Activated naive CD4-positive, alpha-beta T cell treated with anti-CD3 and anti-CD28 coated beads, Interleukin-2, amount 10 ng/mL, durations not matched to agents 7 days and 5 days (primary cell): ENCODE measurements around the gene MED10.
A peak's percentile ranks its signal among the peaks of the same experiment; 100 is the strongest.

Experiments
- CTCF ChIA-PET: fragments of 350-600 bp; sonication (Branson Sonifier 250); formaldehyde crosslinking; loops from one replicate; lab custom pipeline; 2021; ENCODE audit warnings: antibody characterized with exemption; lab: Charles Lee
- DNase-seq: peaks from one replicate; pipeline ENCODE4 v3.0.0-alpha.2; 2020
- H3K27ac Mint-ChIP-seq: one replicate; pipeline ENCODE4 v1.8.0; 2021; ENCODE audit warnings: mild to moderate bottlenecking, moderate library complexity, mixed read lengths
- H3K27me3 Mint-ChIP-seq: one replicate; pipeline ENCODE4 v1.8.0; 2021; ENCODE audit warnings: mild to moderate bottlenecking, mixed read lengths
- H3K36me3 Mint-ChIP-seq: one replicate; pipeline ENCODE4 v1.8.0; 2021; ENCODE audit warnings: mixed read lengths
- H3K4me1 Mint-ChIP-seq: one replicate; pipeline ENCODE4 v1.8.0; 2021; ENCODE audit warnings: mixed read lengths
- H3K4me3 Mint-ChIP-seq: one replicate; pipeline ENCODE4 v1.8.0; 2021; ENCODE audit warnings: mild to moderate bottlenecking, moderate library complexity, mixed read lengths
- H3K9me3 Mint-ChIP-seq: one replicate; pipeline ENCODE4 v1.8.0; 2021; ENCODE audit warnings: mixed read lengths

The MED10 gene

GRCh38 chr5:6377905-6378765 is at the start of gene MED10:
MED10 (minus strand) TSS chr5:6378547; CDS start chr5:6378483, 64 bp downstream.
- CTCF ChIA-PET: no interaction called here
- peak within 1 kb of the TSS; percentile 98 for H3K27ac Mint-ChIP-seq
- no peaks in the 10 kb centered on the region for H3K9me3 Mint-ChIP-seq
- no peaks in the 10 kb centered on the region for H3K27me3 Mint-ChIP-seq
- H3K36me3 Mint-ChIP-seq: peaks cover 51% of the 10 kb centered on the region
- peak within 1 kb of the TSS; percentile 100 for H3K4me3 Mint-ChIP-seq
- H3K4me1 Mint-ChIP-seq: peaks cover 54% of the 10 kb centered on the region
- DNase-seq: peak; percentile 97

- CTCF ChIA-PET: no interaction called here
- Mint-ChIP-seq H3K27ac (peak overlapping the region; percentile 2), H3K27me3 (peaks cover 35% of the 10 kb centered on the region), H3K4me1 (no peaks in the 10 kb centered on the region), H3K36me3 (no peaks in the 10 kb centered on the region), H3K4me3 (no peak overlapping the region), H3K9me3 (no peaks in the 10 kb centered on the region)
- DNase-seq: no peak
These were observed 49.3 kb upstream of the MED10 start for GRCh38 chr5:6427694-6428093.

GRCh38 chr5:6424700-6425099 is 46.4 kb upstream of the MED10 start:
- no peaks in the 10 kb centered on the region for H3K9me3 Mint-ChIP-seq
- H3K27ac Mint-ChIP-seq: no peak overlapping the region
- CTCF ChIA-PET: no interaction called here
- no peaks in the 10 kb centered on the region for H3K36me3 Mint-ChIP-seq
- no peak overlapping the region for H3K4me3 Mint-ChIP-seq
- H3K4me1 Mint-ChIP-seq: no peaks in the 10 kb centered on the region
- DNase-seq: no peak
- peaks cover 35% of the 10 kb centered on the region for H3K27me3 Mint-ChIP-seq

GRCh38 chr5:6424110-6424659 is 45.8 kb upstream of the MED10 start:
- no peak for DNase-seq
- Mint-ChIP-seq H3K4me3 (no peak overlapping the region), H3K36me3 (no peaks in the 10 kb centered on the region), H3K27me3 (peaks cover 35% of the 10 kb centered on the region), H3K4me1 (no peaks in the 10 kb centered on the region), H3K9me3 (no peaks in the 10 kb centered on the region), H3K27ac (no peak overlapping the region)
- CTCF ChIA-PET: no interaction called here

GRCh38 chr5:6423327-6424109 is 45.2 kb upstream of the MED10 start:
- Mint-ChIP-seq H3K4me1 (no peaks in the 10 kb centered on the region), H3K4me3 (no peak overlapping the region), H3K9me3 (no peaks in the 10 kb centered on the region), H3K27ac (no peak overlapping the region), H3K36me3 (no peaks in the 10 kb centered on the region), H3K27me3 (peaks cover 35% of the 10 kb centered on the region)
- CTCF ChIA-PET: no interaction called here
- no peak for DNase-seq

GRCh38 chr5:6419340-6419852 is 41.0 kb upstream of the MED10 start:
- peaks cover 27% of the 10 kb centered on the region for H3K27me3 Mint-ChIP-seq
- no peak overlapping the region for H3K27ac Mint-ChIP-seq
- DNase-seq: no peak
- H3K4me3 Mint-ChIP-seq: no peak overlapping the region
- no peaks in the 10 kb centered on the region for H3K4me1 Mint-ChIP-seq
- H3K36me3 Mint-ChIP-seq: no peaks in the 10 kb centered on the region
- CTCF ChIA-PET: no interaction called here
- no peaks in the 10 kb centered on the region for H3K9me3 Mint-ChIP-seq

GRCh38 chr5:6418679-6419276 is 40.4 kb upstream of the MED10 start:
- no peaks in the 10 kb centered on the region for H3K9me3 Mint-ChIP-seq
- H3K27me3 Mint-ChIP-seq: peaks cover 25% of the 10 kb centered on the region
- CTCF ChIA-PET: interaction anchor here (1.1 kb wide), 1 partner anchor 24 kb away, joined by 3 read pairs; no protein-coding TSS in a partner anchor
- no peak overlapping the region for H3K4me3 Mint-ChIP-seq
- no peaks in the 10 kb centered on the region for H3K36me3 Mint-ChIP-seq
- no peak for DNase-seq
- no peaks in the 10 kb centered on the region for H3K4me1 Mint-ChIP-seq
- no peak overlapping the region for H3K27ac Mint-ChIP-seq

GRCh38 chr5:6417657-6418056 is 39.3 kb upstream of the MED10 start:
- peaks cover 31% of the 10 kb centered on the region for H3K27me3 Mint-ChIP-seq
- H3K9me3 Mint-ChIP-seq: no peaks in the 10 kb centered on the region
- H3K4me1 Mint-ChIP-seq: no peaks in the 10 kb centered on the region
- no peaks in the 10 kb centered on the region for H3K36me3 Mint-ChIP-seq
- no peak overlapping the region for H3K4me3 Mint-ChIP-seq
- H3K27ac Mint-ChIP-seq: no peak overlapping the region
- CTCF ChIA-PET: interaction anchor here (1.1 kb wide), 1 partner anchor 25 kb away, joined by 3 read pairs; no protein-coding TSS in a partner anchor
- DNase-seq: no peak

- CTCF ChIA-PET: no interaction called here
- no peaks in the 10 kb centered on the region for H3K36me3 Mint-ChIP-seq
- no peaks in the 10 kb centered on the region for H3K4me1 Mint-ChIP-seq
- H3K9me3 Mint-ChIP-seq: no peaks in the 10 kb centered on the region
- H3K27ac Mint-ChIP-seq: no peak overlapping the region
- H3K27me3 Mint-ChIP-seq: peaks cover 28% of the 10 kb centered on the region
- H3K4me3 Mint-ChIP-seq: no peak overlapping the region
- DNase-seq: no peak
These were observed 34.5 kb upstream of the MED10 start for GRCh38 chr5:6412811-6413210.

- Mint-ChIP-seq H3K4me1 (no peaks in the 10 kb centered on the region), H3K27me3 (peaks cover 20% of the 10 kb centered on the region)
These were observed 32.8 kb upstream of the MED10 start for GRCh38 chr5:6411141-6411540.

GRCh38 chr5:6410421-6410820 is 32.1 kb upstream of the MED10 start:
- no peaks in the 10 kb centered on the region for H3K9me3 Mint-ChIP-seq
- H3K27me3 Mint-ChIP-seq: peaks cover 16% of the 10 kb centered on the region
- H3K4me1 Mint-ChIP-seq: no peaks in the 10 kb centered on the region
- no peak for DNase-seq
- no peaks in the 10 kb centered on the region for H3K36me3 Mint-ChIP-seq
- CTCF ChIA-PET: no interaction called here
- H3K27ac Mint-ChIP-seq: no peak overlapping the region
- no peak overlapping the region for H3K4me3 Mint-ChIP-seq

More at GRCh38 chr5:6411141-6411540, 32.8 kb upstream of the MED10 start:
- Mint-ChIP-seq H3K9me3 (no peaks in the 10 kb centered on the region), H3K36me3 (no peaks in the 10 kb centered on the region), H3K4me3 (no peak overlapping the region), H3K27ac (no peak overlapping the region)
- DNase-seq: no peak
- CTCF ChIA-PET: no interaction called here

- no peak overlapping the region for H3K27ac Mint-ChIP-seq
- H3K36me3 Mint-ChIP-seq: no peaks in the 10 kb centered on the region
- no peaks in the 10 kb centered on the region for H3K4me1 Mint-ChIP-seq
- no peaks in the 10 kb centered on the region for H3K9me3 Mint-ChIP-seq
- no peak for DNase-seq
- no peak overlapping the region for H3K4me3 Mint-ChIP-seq
- CTCF ChIA-PET: no interaction called here
- peaks cover 16% of the 10 kb centered on the region for H3K27me3 Mint-ChIP-seq
These were observed 30.5 kb upstream of the MED10 start for GRCh38 chr5:6408627-6409446.

GRCh38 chr5:6408260-6408596 is 29.9 kb upstream of the MED10 start:
- Mint-ChIP-seq H3K4me1 (no peaks in the 10 kb centered on the region), H3K27ac (no peak overlapping the region), H3K4me3 (no peak overlapping the region), H3K27me3 (peaks cover 15% of the 10 kb centered on the region), H3K9me3 (no peaks in the 10 kb centered on the region), H3K36me3 (no peaks in the 10 kb centered on the region)
- DNase-seq: no peak
- CTCF ChIA-PET: no interaction called here
